ENCODE results near the gene EFS.

GRCh38 chr14:23355871-23356435, 9.0 kb downstream of the EFS start:
- TF ChIP-seq CTCF (IDR thresholded peaks at IDR 0.05): no peak
- TF ChIP-seq POLR2AphosphoS5 (IDR thresholded peaks at IDR 0.05): no peak
- no peak for TF ChIP-seq POLR2A (IDR thresholded peaks at IDR 0.05)
- no peak for TF ChIP-seq EP300 (IDR thresholded peaks at IDR 0.05)
